Dermis microvascular lymphatic vessel endothelial cell (primary cell): ENCODE results near the gene ACR. TPM values are rescaled to one million over a fixed set of nuclear protein-coding genes. Genes with fewer than 3 reads are reported as not detected.
"Not testable (repeated sequence)": the region's sequence is repeated elsewhere in the genome, so short reads cannot be mapped to it uniquely, and the experiment has no call there.

Experiments
- DNase-seq, 2 donors: peaks; one replicate each; pipeline versions ENCODE4 v3.0.0 to v3.0.0-alpha.2; 2010; ENCODE audit warnings: low read depth in 2 of 2
- total RNA-seq: library from RNA; depleted of rRNA; stranded (reverse); fragments of >200 nt; gene quantifications from 2 replicates; pipeline ENCODE4 v1.2.1, GENCODE V29; 2014

ACR gene
- total RNA-seq, 1 donor from 2014 or later: under 0.01 TPM

DNA sequence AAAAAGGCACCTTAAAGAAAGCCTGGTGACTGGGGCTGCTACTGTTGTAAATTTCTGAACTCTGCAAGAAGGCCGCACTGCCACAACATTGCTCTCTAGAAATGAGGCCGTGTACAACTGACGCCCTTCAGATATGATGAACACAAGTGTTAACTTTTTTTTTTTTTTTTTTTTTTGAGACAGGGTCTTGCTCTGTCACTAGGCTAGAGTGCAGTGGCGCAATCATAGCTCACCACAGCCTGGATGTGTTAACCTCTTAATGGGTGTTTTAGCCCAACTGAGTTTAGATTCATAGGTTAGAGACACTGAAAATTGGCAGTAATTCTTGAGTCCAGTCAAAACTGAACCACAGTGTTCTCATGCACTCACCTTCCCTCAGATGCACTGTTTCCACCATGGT lies 42.2 kb downstream of the ACR start:
- not testable (repeated sequence) for DNase-seq

DNA sequence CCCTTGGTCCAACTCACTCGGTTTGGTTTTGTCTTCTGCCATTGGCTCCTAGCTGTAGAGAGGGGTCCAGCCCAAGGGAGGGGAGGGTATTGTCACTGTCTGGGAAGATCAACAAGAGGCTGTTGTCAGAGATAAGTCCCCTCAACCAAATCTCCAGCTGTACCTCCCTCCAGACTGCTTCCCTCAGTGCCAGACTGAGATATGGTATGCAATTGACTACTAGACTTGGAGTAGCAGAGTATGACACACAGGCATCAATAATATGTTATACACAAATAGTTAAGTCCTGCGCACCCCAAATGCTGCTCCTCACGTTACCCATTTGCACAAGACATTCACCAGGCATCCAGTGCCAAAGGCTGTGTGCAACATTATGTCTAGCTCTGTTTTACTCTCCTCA lies 44.2 kb downstream of the ACR start:
- DNase-seq: not testable (repeated sequence)

DNA sequence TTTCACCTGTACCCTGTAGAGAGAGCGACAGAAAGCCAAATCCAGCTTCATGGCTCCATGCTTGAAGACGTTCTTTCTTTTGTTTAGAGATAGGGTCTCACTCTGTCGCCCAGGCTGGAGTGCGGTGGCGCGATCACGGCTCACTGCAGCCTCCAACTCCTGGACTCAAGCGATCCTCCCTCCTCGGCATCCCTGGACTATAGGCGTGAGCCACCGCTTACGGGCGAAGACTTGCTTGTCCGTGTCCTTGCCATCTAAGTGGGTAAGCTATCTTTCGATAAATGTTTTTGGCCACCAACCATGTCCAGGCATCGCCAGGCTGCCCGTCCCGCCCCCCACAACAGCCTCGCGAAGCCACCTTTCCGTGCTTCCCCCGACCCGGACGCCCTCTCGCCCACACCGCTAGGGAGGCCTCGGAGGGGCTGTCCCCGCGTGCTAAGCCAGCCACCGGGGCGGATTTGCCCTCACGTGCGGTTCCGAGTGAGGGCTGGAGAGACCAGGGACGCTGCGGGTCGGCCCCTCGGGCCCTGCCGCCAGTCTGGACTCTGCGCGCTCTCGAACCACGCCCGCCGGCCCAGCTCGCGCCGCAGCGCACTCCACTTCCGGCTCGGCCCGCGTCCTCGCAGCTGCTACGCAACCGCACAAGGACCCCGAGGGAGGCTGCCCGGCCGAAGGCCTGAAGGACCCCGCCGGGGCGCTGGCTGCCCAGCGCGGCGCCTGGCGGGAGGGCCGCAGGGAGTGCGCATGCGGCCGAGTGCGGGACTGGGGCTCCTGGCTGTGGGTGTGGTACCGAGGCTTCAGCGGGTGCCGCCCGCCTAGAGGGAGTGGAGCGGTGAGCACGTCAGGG lies 45.3 kb downstream of the ACR start, which contains the start of gene RABL2B:
RABL2B (minus strand) TSS at position 604 of the 847 bp plus-strand sequence. CDS start 1,342 bp downstream, outside the sequence.
- peak; percentile 60 to 87 for DNase-seq

DNA sequence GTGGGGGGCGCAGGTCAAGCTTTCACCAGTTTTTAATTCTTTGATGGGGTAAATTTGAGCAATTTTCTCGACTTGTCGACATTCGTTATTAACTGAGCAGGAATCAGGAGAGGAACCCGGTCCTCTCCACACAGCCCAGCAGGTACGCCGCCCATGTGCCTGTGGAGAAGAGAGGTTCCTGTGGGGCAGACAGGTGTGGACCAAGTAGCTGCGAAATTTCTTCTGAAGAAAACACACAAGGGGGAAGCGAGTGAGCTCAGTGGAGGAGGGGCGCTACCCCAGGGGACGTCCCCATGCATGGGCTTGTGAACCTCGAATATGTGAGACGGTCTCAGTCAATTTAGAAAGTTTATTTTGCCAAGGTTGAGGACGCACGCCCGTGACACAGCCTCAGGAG lies 45.9 kb downstream of the ACR start:
- not testable (repeated sequence) for DNase-seq

DNA sequence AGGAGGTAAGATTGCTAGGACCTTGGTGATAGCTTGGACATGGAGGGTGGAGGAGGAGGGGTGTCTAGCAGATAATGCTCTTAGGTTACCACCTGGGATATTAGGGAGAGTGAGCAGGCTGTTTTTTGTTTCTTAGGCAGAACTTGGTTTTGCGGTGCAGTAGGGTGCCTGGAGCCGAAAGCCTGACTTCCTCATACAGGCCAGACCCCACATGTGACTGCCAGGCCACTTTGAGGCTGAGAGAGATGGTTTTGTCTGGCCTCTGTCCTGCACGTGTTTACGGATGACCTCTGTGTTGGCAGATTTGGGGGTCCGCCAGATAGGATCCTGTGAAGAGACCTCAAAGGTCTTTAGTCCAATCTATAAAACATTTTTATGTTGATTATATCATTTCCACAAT lies 47.3 kb downstream of the ACR start:
- DNase-seq: not testable (repeated sequence)

DNA sequence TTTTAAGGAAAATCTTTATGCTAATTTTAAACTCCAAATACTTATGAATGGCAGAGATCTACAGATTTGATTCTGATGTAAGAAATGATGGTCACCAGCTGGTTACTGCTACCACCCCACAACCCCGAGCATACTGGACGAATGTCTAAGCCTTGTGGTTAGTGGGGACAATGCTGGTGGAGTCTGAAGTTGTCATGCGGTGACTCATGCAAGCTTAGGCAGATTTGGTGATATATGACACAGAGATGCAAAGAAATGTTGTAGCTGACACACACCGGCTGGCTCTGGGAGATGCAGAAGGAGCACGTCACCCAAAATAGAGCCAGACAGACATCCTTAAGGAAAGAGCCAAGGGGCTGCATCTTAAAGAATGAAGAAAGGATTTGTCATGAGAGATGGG lies 48.9 kb downstream of the ACR start:
- DNase-seq: not testable (repeated sequence)

Other genes with a start within 250 kb of the ACR start
- 18.4 and 32.6 TPM in 2 replicates for gene LMF2, start 230.5 kb upstream of the ACR start, total RNA-seq
- 22.0 and 22.2 TPM in 2 replicates for gene NCAPH2, start 230.0 kb upstream of the ACR start, total RNA-seq
- gene SCO2, start 212.6 kb upstream of the ACR start, total RNA-seq: 2.8 and 3.1 TPM in 2 replicates
- 11.9 and 24.9 TPM in 2 replicates for gene TYMP, start 208.2 kb upstream of the ACR start, total RNA-seq
- not detected in 2 replicates for gene KLHDC7B, start 192.3 kb upstream of the ACR start, total RNA-seq
- gene SYCE3, start 175.3 kb upstream of the ACR start, total RNA-seq: not detected in 2 replicates
- gene CPT1B, start 159.8 kb upstream of the ACR start, total RNA-seq: 0.77 and 4.3 TPM in 2 replicates
- 18.0 and 41.3 TPM in 2 replicates for gene CHKB, start 155.4 kb upstream of the ACR start, total RNA-seq
- 0.13 and 0.25 TPM in 2 replicates for gene MAPK8IP2, start 137.4 kb upstream of the ACR start, total RNA-seq
- gene ARSA, start 110.1 kb upstream of the ACR start, total RNA-seq: 8.0 and 18.6 TPM in 2 replicates
- gene SHANK3, start 65.4 kb upstream of the ACR start, total RNA-seq: 7.8 and 19.7 TPM in 2 replicates
- 3.1 and 5.8 TPM in 2 replicates for gene RABL2B, start 45.4 kb downstream of the ACR start, total RNA-seq